GM19035 (cell line): Measurements from ENCODE around the gene CCDC85B.

Experiments
- ATAC-seq: cut with Tn5 transposase; IDR thresholded peaks from one replicate; pipeline ENCODE4 v1.9.1; 2021; ENCODE audit not compliant: unreplicated experiment

The CCDC85B gene

DNA sequence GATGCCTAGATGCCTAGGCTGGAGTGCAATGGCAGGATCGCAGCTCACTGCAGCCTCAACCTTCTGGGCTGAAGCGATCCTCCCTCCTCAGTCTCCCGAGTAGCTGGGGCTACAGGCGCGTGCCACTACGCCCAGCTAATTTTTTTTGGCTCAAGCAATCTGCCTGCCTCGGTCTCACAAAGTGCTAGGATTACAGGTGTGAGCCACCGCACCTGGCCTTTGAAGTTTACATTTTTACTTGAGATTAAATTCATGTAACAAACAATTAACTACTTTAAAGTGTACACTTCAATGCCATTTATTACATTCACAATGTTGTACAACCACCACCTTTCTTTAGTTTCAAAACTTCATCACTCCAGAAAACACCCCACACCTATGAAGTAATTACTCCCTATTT, 13.2 kb downstream of the CCDC85B start:
- ATAC-seq: no peak

GRCh38 chr11:65906602-65907001, 16.1 kb downstream of the CCDC85B start:
- no peak for ATAC-seq

DNA sequence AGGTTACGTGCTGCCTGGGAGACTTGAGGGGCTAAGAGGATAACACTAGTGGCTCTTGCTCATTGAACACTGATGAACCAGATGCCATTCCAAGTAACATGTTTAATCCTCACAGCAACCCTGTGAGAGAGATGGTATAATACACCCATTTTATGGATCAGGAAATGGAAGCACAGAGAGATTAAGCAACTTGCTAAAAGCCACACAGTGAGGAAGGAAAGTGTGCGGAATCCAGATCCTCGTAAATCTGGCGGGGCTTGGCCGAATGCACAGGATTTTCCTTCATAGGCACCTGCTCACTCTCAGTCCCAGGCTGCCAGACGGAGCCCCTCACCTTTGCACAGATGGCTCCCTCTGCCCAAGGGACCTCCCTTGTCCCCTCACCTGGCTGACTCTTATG, 17.4 kb downstream of the CCDC85B start:
- no peak for ATAC-seq

DNA sequence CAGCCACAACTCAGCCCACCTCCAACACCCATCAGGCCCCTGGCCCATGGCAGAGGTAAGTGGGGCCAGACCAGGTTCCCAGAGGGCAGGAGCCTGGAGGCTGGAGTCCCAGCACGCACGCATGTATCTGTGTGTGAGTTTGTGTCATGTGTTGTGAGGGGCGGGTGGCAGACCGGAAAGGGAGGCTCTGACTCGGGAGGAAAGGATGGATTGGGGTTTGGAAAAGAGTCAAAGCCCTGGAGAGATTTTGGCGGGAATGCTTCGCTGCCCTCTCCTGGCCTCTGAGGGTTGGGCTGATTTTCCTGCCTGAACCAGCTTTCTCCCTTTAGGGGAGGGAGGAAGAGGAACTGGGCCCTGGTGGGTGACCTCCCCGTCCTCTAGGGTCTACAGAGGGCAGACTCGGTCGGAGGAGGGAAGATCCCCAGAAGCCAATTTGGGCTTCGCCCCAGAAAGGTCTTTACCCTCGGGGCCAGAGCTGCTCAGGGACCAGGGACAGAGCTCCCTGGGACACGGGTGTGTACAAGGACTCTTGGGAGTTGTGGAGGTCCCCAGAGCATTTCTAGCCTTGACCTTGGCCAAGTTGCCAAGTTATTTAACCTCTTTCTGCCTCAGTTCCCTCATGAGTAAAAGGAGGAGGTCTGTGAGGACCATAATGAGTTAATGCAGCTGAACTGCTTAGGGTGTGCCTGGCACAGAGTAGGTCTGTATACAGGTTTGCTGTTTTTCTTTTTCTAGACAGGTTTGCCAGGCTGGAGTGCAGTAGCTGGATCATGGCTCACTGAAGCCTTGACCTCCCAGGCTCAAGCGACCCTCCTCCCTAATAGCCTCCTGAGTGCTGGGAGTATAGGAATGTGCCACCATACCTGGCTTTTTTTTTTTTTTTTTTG, 21.5 kb downstream of the CCDC85B start:
- ATAC-seq: no peak

GRCh38 chr11:65912845-65913244, 22.4 kb downstream of the CCDC85B start:
- ATAC-seq: no peak

DNA sequence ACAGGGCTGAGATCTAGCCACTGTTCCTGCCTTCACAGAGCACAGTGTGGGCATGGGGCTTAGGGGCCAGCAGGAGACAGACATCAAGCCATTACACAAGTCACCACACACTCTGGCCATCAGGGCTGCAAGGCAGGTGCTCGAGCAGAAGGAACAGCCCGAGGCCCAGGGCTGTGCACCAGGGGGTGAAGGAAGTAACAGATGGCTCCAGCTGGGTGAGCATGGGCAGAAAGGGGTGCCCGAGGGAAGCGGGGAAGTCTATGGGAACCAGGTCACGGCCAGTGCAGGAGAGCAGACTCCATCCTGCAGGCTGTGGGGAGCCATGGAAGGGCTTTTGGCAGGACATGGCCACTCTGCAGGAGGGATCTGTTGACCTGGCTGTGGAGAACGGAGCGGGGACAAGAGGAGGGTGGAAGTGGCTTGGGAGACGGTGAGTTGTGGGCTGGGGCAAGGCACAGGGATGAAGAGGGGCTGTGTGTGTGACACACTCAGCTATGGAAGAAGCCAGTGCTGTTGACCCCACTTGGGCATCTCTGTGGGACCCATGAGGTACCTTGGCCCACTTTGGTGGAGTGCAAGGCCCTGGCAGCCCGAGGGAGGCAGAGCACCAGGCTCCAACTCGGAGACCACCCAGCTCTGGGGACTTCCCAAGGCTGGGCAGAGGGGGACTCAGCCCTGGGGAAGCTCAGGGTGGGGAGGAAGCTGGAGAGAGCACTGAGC, 24.8 kb downstream of the CCDC85B start:
- ATAC-seq: no peak

DNA sequence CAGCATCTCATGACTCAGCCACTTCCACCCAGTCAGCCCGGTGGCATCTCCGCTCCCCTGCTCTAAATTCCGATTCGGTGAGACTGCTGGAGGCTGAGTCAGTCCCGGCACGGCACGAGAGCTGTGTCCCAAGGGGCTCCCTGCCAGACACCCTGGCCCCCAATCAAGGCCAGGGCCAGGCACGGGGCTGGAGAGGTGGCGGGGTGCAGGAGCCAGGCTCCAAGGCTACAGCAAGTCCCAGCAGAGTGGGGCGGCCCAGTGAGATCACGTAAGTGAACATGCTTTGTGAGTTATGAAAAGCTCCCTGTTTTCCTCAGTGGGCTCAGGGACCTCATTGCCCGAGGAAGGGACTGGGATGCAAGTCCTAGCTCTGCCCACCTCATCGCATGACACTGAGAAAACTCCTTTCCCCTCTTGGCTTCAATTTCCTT, 25.4 kb downstream of the CCDC85B start:
- ATAC-seq: no peak

- ATAC-seq: no peak
These were observed 25.9 kb downstream of the CCDC85B start for GRCh38 chr11:65916391-65916790.

DNA sequence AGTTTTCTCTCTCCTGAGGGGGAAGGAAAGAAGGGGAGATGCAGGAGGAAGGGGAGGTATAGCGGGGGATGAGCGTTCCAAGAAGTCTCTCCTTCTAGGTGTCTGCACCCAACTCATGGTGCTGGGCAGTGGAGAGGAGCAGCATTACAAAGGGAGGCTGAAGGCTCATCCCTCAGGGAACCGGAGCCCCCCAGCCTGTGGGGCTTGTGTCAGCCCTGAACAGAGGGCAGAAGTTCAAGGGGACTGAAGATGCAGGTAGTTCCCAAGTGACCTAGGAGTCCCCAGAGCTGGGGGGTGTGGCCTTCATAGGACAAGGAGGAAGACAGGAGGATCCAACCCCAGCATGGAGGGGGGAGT, 26.6 kb downstream of the CCDC85B start:
- no peak for ATAC-seq

- ATAC-seq: no peak
These were observed 27.1 kb downstream of the CCDC85B start for GRCh38 chr11:65917434-65918210.

GRCh38 chr11:65918211-65919140, 28.0 kb downstream of the CCDC85B start, which contains the start of gene C11orf68:
C11orf68 (minus strand) TSS chr11:65919062; CDS start chr11:65919031, 31 bp downstream.
- peak; percentile 63 for ATAC-seq

GRCh38 chr11:65919141-65919572, 28.7 kb downstream of the CCDC85B start, which contains the start of gene DRAP1:
DRAP1 (plus strand) TSS chr11:65919426; CDS start chr11:65919502, 76 bp downstream.
- ATAC-seq: peak; percentile 79

GRCh38 chr11:65919573-65920371, 29.3 kb downstream of the CCDC85B start:
- ATAC-seq: peak; percentile 40

GRCh38 chr11:65920372-65920802, 29.9 kb downstream of the CCDC85B start:
- no peak for ATAC-seq

DNA sequence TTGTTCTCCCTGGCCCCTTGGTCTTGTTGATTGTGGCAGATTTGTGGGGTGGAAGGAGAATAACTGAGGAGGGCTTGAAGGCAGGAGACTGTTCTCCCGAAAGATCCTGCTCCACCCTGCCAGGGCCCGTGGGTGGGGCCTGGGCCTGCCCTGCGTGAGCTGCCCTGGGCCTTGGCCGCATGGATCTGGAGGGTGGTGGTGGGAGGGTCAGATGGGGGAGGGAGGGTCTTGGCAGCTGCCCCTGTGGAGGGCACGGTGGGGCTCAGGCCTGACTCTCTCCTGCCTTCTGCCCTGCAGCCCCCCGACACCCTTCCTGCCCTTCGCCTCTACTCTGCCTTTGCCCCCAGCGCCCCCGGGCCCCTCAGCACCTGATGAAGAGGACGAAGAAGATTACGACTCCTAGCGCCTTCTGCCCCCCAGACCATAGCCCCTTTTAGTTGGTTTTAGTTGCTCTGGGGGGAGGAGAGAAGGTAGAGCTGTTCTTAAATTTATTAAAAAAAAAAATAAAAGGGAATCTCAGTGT, 30.6 kb downstream of the CCDC85B start:
- ATAC-seq: no peak

DNA sequence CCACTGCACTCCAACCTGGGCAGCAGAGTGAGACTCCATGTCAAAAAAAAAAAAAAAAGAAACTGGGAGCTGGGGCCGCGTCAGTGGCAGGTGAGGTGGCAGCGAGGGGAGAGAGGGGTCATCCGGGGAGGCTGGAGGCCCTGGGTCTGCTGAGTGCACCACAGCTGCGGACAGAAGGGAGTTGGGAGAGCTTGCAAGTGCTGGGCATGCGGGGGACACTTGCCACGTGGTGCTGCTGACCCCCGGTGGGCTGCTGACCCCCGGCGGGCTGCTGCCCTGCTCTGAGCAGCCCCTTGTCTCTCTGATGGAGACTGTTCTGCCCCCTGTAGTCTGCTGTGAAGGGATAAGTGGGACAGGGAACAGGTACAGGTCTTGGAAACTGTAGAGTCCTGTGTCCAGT, 31.4 kb downstream of the CCDC85B start:
- no peak for ATAC-seq

DNA sequence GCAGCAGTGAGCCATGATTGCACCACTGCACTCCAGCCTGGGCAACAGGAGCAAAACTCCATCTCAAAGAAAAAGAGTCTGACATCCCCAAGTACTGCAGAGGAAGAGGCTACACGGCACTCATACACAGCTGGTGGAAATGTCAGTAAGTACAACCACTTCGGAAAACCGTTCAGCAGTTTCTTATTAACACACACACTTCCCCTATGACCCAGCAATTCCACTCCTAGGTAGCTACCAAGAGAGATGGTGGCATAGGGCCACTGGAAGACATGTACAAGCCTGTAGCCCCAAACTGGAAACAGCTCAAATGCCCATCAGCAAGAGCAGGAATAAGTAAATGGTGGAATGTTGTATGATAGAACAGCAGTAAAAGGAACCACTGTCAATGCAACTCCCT, 32.1 kb downstream of the CCDC85B start:
- no peak for ATAC-seq

GRCh38 chr11:65925397-65925796, 34.9 kb downstream of the CCDC85B start:
- no peak for ATAC-seq

GRCh38 chr11:65927904-65928397, 37.5 kb downstream of the CCDC85B start:
- no peak for ATAC-seq
